GM12892 (cell line): ENCODE data around the gene CCDC17.

ENCODE experiments used
- DNase-seq: peaks from one replicate; pipeline ENCODE4 v3.0.0; 2011; ENCODE audit not compliant: insufficient read length
- FAIRE-seq: peaks from 2 replicates; lab custom pipeline; 2011; peaks lifted over from hg19 to GRCh38; lab: Jason Lieb, UNC
- POLR2A ChIP-seq: IDR thresholded peaks from 2 replicates; pipeline ENCODE4 v1.6.1; 2011; ENCODE audit warnings: low read depth, low read length, control low read depth
- POLR2AphosphoS5 ChIP-seq: IDR thresholded peaks from 2 replicates; pipeline ENCODE4 v1.6.1; 2011; ENCODE audit warnings: low read depth, low read length, control low read depth
- TAF1 ChIP-seq: IDR thresholded peaks from 2 replicates; pipeline ENCODE4 v1.6.1; 2011; ENCODE audit warnings: low read depth, mild to moderate bottlenecking, control low read depth, low read length, borderline replicate concordance

CCDC17 gene

DNA sequence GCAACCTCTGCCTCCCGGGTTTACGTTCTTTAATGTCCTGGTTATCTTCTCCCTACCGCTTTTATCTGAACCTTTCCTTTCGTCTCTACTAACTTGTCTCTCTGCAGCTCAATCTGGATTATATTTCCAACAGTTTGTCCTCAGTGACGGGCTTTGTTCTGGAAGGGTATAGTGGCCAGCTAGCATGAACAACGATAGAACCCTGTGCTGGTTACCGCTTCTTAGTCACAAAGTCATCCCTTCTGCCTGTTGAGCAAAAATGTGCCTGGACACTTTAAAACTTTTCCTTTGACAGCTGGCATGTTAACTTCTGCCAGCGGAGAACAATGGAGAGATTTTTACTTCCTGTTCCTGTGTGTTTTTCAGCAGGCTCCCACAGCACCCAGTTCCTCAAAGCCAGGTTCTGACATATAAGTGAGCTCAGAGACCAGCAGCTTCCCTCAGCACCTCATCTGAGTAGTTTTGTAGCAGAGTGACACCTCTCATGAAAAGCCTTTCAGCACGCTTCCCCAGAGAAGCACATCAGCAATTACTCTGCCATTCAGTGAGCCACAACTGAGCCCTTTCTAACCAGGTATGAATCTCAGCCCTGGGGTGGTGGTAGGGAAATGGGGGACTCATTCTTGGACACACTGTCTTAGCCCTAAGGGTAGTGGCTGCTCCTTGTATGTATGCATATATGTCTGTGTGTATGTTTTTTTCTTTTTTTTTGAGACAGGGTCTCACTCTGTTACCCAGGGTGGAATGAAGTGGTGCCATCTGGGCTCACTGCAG, 23.6 kb upstream of the CCDC17 start:
- DNase-seq (no peak), FAIRE-seq (no peak)
- TF ChIP-seq POLR2A (no peak), POLR2AphosphoS5 (no peak), TAF1 (no peak)

- no peak for FAIRE-seq
- TF ChIP-seq TAF1 (no peak), POLR2AphosphoS5 (no peak), POLR2A (no peak)
- DNase-seq, result no peak
Observed at GRCh38 chr1:45644661-45645060, 20.8 kb upstream of the CCDC17 start.

DNA sequence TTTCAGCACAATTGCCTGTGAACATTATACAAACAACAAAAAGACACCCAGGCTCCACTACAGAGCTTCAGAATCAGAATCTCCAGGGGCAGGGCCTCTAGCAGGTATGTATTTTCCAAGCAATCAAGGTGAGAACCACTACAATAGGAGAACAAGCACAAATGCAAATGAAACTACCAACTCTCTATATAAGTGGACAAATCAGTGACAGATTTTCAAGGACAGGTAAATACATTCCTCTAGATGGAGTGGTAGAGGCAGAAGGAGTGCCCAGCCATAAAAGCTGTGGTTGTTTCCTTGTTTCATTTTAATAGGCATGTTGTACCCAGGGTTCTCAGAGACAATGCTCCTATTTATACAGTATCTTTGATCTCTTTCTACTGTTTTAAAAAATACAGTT, 20.1 kb upstream of the CCDC17 start:
- FAIRE-seq, result no peak
- no peak for DNase-seq
- no peak for TF ChIP-seq TAF1
- no peak for TF ChIP-seq POLR2AphosphoS5
- no peak for TF ChIP-seq POLR2A

DNA sequence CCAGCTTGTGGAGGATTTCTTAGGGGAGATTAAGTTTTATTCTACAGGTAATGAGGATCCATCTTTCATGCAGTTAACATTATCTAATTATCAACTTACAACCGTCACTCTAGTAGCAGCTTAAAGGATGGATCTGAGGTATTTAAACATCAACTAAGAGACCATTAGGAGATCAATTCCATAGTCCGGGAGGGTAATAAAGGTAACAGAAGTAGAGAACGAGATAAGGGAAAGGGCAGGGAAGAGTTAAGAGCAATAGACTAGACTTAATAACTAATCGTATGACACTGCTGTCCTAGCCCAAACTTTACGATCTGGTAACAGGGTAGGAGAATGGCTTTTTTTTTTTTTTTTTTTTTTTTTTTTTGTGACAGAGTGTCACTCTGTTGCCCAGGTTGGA, 19.5 kb upstream of the CCDC17 start:
- FAIRE-seq, result no peak
- no peak for DNase-seq
- TF ChIP-seq POLR2AphosphoS5 (no peak), POLR2A (no peak), TAF1 (no peak)

GRCh38 chr1:45640293-45640692, 16.4 kb upstream of the CCDC17 start:
- FAIRE-seq (no peak), DNase-seq (no peak)
- no peak for TF ChIP-seq TAF1
- TF ChIP-seq POLR2A, result no peak
- no peak for TF ChIP-seq POLR2AphosphoS5

- FAIRE-seq (no peak), DNase-seq (no peak)
- TF ChIP-seq POLR2AphosphoS5, result no peak
- no peak for TF ChIP-seq POLR2A
- TF ChIP-seq TAF1, result no peak
Observed at GRCh38 chr1:45635211-45635610, 11.4 kb upstream of the CCDC17 start.

DNA sequence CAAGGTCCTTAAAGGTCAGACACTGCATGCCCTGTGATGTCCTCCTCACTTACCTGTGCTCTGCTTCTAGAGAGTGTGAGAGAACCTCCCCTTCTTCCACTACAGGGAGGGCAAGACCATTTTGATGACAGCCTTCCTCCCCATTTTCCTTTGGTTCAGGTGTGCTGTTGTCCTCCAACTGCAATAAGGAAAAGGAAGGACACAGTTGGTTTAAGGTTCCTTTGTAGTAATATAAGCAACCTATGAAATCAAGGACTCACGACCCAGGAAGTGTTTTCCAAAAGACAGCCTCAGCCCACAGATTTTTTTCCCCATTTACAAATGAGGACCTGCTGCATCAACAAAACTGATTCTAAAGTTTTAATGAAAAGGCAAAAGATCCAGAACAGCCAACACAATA, 6.6 kb upstream of the CCDC17 start:
- FAIRE-seq, result no peak
- TF ChIP-seq POLR2AphosphoS5 (no peak), POLR2A (no peak), TAF1 (no peak)
- no peak for DNase-seq

- TF ChIP-seq POLR2AphosphoS5 (no peak), POLR2A (no peak), TAF1 (no peak)
- FAIRE-seq, result no peak
Observed at GRCh38 chr1:45629035-45629434, 5.2 kb upstream of the CCDC17 start.

DNA sequence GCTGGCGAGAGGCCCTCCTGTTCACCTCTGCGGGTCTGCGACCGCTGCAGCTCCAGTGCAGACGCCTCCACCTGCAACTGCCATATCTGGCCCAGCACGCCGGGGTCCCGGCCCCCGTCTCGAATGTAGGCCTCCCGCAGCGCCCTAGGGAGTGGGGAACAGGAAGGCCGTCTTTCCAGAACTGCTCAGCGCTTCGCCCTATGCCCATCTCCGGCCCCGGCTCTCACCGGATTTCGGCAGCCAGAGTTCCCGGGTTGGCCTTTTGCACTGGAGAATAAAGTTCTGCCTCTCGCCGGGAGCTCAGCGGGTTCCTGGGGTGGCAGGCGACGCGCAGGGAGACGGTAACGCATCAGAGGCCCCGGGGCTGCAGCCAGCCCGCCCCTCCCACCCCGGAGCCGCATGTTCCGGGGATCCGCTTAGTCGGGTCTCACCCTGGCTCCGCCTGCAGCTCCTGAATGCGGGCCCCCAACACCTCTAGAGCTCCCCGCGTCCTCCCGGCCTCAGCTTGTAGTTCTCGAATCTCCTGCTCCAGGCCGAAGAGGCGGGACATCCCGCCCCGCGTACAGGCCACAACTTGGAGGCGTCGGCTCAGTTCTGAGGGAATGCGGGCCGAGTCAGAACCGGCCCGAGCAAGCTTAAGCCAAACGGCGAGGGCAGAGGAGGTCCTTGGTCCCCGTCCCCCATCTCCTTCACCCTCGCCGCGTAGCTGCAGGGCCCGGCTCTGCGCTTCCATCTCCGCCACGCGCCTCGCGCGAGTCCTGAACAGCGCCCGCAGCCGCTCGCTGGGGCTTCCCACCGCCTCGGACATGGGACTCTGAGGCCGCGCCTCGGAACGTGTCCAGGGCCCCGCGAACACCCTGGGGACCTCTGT, 1.1 kb downstream of the CCDC17 start:
- DNase-seq (no peak), FAIRE-seq (no peak)
- TF ChIP-seq TAF1 (no peak), POLR2AphosphoS5 (no peak), POLR2A (no peak)

More at GRCh38 chr1:45629035-45629434, 5.2 kb upstream of the CCDC17 start:
- no peak for DNase-seq

- TF ChIP-seq POLR2A (no peak), POLR2AphosphoS5 (no peak), TAF1 (no peak)
- DNase-seq, result no peak
- no peak for FAIRE-seq
Observed at GRCh38 chr1:45621895-45622523, 1.8 kb downstream of the CCDC17 start.

DNA sequence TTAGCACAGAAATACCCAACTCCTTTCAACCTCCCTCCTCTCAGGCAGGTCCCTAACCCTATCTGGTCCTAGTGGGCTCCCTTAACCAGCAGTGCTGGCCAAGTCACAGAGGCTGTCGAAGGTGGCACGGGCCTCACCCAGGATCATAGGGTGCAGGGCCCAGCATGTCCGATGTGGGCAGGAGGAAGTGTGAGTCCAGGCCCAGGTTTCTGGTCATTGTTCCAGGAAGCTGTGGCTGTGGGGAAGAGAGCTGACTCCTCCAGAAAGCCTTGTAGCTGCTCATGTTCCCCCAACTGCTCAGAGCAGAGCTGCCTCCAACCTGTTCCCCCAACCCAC, 2.4 kb downstream of the CCDC17 start:
- DNase-seq, result peak; percentile 28
- no peak for FAIRE-seq
- TF ChIP-seq POLR2A, result no peak
- TF ChIP-seq TAF1, result no peak
- TF ChIP-seq POLR2AphosphoS5, result no peak
